Erythroblast (primary cell): ENCODE results near the gene ZXDB.

Source experiments
- GATA1 ChIP-seq: IDR thresholded peaks from 2 replicates; pipeline ENCODE4 v1.6.1; 2011; ENCODE audit warnings: low read depth, mild to moderate bottlenecking, control low read depth, low read length, moderate library complexity
- POLR2A ChIP-seq: IDR thresholded peaks from 2 replicates; pipeline ENCODE4 v1.6.1; 2011; ENCODE audit warnings: mild to moderate bottlenecking, low read length

DNA sequence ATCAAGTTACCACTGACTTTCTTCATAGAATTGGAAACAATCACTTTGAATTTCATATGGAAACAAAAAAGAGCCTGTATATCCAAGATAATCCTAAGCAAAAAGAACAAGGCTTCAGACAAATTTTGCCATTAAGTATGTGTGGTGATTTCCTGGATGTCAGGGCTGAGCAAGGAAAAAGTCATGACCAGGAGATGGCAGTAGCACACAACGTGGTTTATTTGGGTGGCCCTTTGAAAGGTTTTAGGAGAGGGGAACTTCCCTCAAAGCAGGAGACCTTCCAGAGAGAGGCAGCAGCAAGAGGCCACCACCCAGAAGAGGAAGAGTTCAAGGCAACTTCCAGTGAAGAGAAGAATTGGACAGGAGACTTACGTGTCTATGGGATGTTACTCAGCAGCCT is 18.1 kb upstream of the ZXDB start:
- TF ChIP-seq POLR2A: no peak
- TF ChIP-seq GATA1: no peak
